Loucy (cell line): ENCODE results near the gene CDR2.

ENCODE experiments used
- H2AFZ ChIP-seq: fragments of 200-600 bp; sonication (generic); 2 replicates; pipeline ENCODE4 v1.6.0; 2016; ENCODE audit warnings: antibody characterized with exemption, mild to moderate bottlenecking, low read length, moderate library complexity
- H3F3A ChIP-seq: fragments of 200-600 bp; 2 replicates; pipeline ENCODE4 v1.6.0; 2016; ENCODE audit warnings: antibody characterized with exemption, low read depth, mild to moderate bottlenecking
- H3K27me3 ChIP-seq: fragments of 200-600 bp; sonication (generic); 2 replicates; pipeline ENCODE4 v1.6.1; 2014; ENCODE audit warnings: low read length, mild to moderate bottlenecking; ENCODE audit not compliant: insufficient read depth, poor library complexity, severe bottlenecking
- H3K36me3 ChIP-seq: fragments of 200-600 bp; sonication (generic); 2 replicates; pipeline ENCODE4 v1.6.1; 2016; ENCODE audit warnings: low read length; ENCODE audit not compliant: insufficient read depth
- H3K4me1 ChIP-seq: fragments of 200-600 bp; sonication (generic); 2 replicates; pipeline ENCODE4 v1.5.1; 2014; ENCODE audit warnings: low read length, mild to moderate bottlenecking; ENCODE audit not compliant: insufficient read depth, poor library complexity, severe bottlenecking
- H3K4me2 ChIP-seq: fragments of 200-600 bp; sonication (generic); 2 replicates; pipeline ENCODE4 v1.6.0; 2014; ENCODE audit warnings: antibody characterized with exemption, low read length, low read depth, mild to moderate bottlenecking; ENCODE audit not compliant: poor library complexity, severe bottlenecking
- H3K4me3 ChIP-seq: fragments of 200-600 bp; sonication (generic); 2 replicates; pipeline ENCODE4 v1.5.1; 2014; ENCODE audit warnings: low read length, mild to moderate bottlenecking, mixed read lengths; ENCODE audit not compliant: poor library complexity, severe bottlenecking
- H3K79me2 ChIP-seq: fragments of 200-600 bp; sonication (generic); 2 replicates; pipeline ENCODE4 v1.6.1; 2014; ENCODE audit warnings: low read length; ENCODE audit not compliant: insufficient read depth
- H3K9ac ChIP-seq: fragments of 200-600 bp; sonication (generic); 2 replicates; pipeline ENCODE4 v1.6.0; 2014; ENCODE audit warnings: mild to moderate bottlenecking, low read depth, low read length, moderate library complexity; ENCODE audit not compliant: poor library complexity, severe bottlenecking
- H3K9me2 ChIP-seq: fragments of 200-600 bp; sonication (generic); replicated peaks from 2 replicates; pipeline ENCODE4 v1.6.1; 2016; ENCODE audit warnings: low read depth, low read length, mixed read lengths
- H3K9me3 ChIP-seq: fragments of 200-600 bp; sonication (generic); 2 replicates; pipeline ENCODE4 v1.6.1; 2014; ENCODE audit warnings: mild to moderate bottlenecking, antibody characterized with exemption, low read length, low read depth; ENCODE audit not compliant: insufficient read depth
- H4K20me1 ChIP-seq: fragments of 200-600 bp; sonication (generic); 2 replicates; pipeline ENCODE4 v1.6.0; 2014; ENCODE audit warnings: antibody characterized with exemption, low read length, mild to moderate bottlenecking; ENCODE audit not compliant: insufficient read depth, poor library complexity, severe bottlenecking
- CTCF ChIP-seq: fragments of 200-600 bp; sonication (generic); conservative IDR thresholded peaks from 2 replicates; pipeline ENCODE4 v1.5.1; 2014; ENCODE audit warnings: mild to moderate bottlenecking, antibody characterized with exemption, low read length
- EZH2phosphoT487 ChIP-seq: fragments of 200-600 bp; IDR thresholded peaks from 2 replicates; pipeline ENCODE4 v1.6.1; 2018; ENCODE audit warnings: antibody characterized with exemption, mild to moderate bottlenecking, moderate library complexity, borderline replicate concordance

CDR2 gene

GRCh38 chr16:22355487-22355908 is 18.9 kb downstream of the CDR2 start:
- Histone ChIP-seq H3K9me3 (no peaks in the 10 kb centered on the region), H3F3A (0 out of 2 replicates have a peak, but pooled peaks cover 9% of the 10 kb centered on the region), H3K4me1 (peaks cover 31% of the 10 kb centered on the region), H3K9me2 (no peaks in the 10 kb centered on the region), H3K36me3 (peaks cover 3% of the 10 kb centered on the region; the same call in 1 of the 2 replicates), H3K27me3 (no peaks in the 10 kb centered on the region), H3K4me3 (no peak overlapping the region), H2AFZ (no peak overlapping the region), H4K20me1 (peaks cover 4% of the 10 kb centered on the region), H3K4me2 (no peak overlapping the region), H3K79me2 (peaks cover 15% of the 10 kb centered on the region), H3K9ac (no peak overlapping the region)
- TF ChIP-seq CTCF (no peak), EZH2phosphoT487 (no peak)

GRCh38 chr16:22353933-22354541 is 20.4 kb downstream of the CDR2 start:
- no peak overlapping the region for H2AFZ ChIP-seq
- H3K36me3 ChIP-seq, result peaks cover 11% of the 10 kb centered on the region; the same call in 1 of the 2 replicates
- H4K20me1 ChIP-seq, result peaks cover 4% of the 10 kb centered on the region
- no peak overlapping the region for H3K4me3 ChIP-seq
- no peaks in the 10 kb centered on the region for H3K9me2 ChIP-seq
- H3F3A ChIP-seq, result 0 out of 2 replicates have a peak, but pooled peaks cover 9% of the 10 kb centered on the region
- TF ChIP-seq EZH2phosphoT487 (no peak), CTCF (no peak)
- no peak overlapping the region for H3K9ac ChIP-seq
- no peak overlapping the region for H3K4me2 ChIP-seq
- H3K4me1 ChIP-seq, result peaks cover 31% of the 10 kb centered on the region
- peaks cover 15% of the 10 kb centered on the region for H3K79me2 ChIP-seq
- H3K27me3 ChIP-seq, result no peaks in the 10 kb centered on the region
- no peaks in the 10 kb centered on the region for H3K9me3 ChIP-seq

DNA sequence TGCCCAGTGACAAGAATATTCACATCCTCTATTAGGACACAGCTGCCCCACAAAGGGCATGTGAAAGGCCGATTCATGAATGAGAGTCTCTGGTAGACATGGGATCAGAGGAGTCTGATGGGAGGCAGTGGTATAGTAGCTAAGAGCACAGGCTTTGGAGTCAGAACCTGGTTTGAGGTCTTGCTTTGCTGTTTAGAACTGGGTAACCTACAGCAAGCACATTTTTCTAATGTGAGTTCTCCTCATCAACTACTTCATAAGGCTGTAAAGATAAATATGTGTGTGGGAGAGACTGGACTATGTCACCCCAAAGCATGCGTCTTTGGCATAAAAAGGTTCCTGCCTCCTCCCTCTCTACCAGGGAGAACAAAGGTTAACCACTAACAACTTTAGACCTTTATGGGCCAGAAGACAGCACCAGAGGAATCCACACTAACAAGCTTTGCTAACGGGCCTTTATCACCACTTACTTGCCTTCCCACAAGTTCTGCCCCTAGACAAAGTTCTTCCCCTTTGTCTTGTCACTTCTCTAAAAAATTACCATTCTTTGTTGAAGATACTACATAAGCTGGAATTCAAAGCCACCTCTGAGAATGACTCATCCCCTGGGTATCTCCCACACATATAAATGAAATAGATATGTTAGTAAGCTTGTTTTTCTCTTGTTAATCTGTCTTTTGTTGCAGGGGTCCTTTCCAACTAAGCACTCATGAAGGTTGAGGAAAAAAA is 21.1 kb downstream of the CDR2 start:
- no peak overlapping the region for H3K4me3 ChIP-seq
- peaks cover 3% of the 10 kb centered on the region for H4K20me1 ChIP-seq
- peaks cover 18% of the 10 kb centered on the region; the same call in 1 of the 2 replicates for H3K36me3 ChIP-seq
- H3F3A ChIP-seq, result 0 out of 2 replicates have a peak, but pooled peaks cover 6% of the 10 kb centered on the region
- no peaks in the 10 kb centered on the region for H3K27me3 ChIP-seq
- H3K9me2 ChIP-seq, result no peaks in the 10 kb centered on the region
- H3K9me3 ChIP-seq, result no peaks in the 10 kb centered on the region
- TF ChIP-seq CTCF, result no peak
- no peak for TF ChIP-seq EZH2phosphoT487
- H3K9ac ChIP-seq, result no peak overlapping the region
- peaks cover 29% of the 10 kb centered on the region for H3K4me1 ChIP-seq
- H3K4me2 ChIP-seq, result no peak overlapping the region
- H2AFZ ChIP-seq, result no peak overlapping the region
- peaks cover 9% of the 10 kb centered on the region; the same call in 1 of the 2 replicates for H3K79me2 ChIP-seq
